Measurements from ENCODE around the gene TSKU.

TSKU gene

DNA sequence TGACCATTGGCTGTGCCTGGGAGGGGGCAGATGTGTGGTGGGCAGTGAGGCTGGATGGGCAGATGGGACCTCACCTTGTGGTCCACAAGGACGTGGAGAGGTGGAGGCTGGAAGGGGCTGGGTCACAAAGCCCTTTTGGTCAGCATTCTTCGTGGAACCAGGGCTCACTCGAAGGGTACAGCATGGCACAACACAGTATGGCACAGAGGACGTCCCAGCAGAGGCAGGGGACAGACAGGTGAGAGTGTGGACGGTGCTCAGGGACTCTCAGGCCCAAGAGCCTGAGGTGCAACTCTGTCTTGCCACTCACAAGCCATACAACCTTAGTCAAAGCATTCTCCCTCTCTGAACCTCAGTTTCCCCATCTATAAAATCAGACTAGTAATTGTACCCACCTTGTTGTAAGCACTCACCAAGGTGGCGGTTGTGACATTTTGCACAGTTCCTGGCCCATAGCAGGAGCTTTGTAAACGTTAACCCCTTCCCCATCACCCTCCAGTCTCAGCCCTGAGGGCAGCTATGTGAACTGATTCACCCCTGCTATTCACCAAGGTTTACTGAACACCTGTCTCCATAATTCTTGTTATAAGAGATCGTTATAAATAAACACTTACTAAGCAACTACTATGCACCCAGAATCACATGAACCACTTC is 11.6 kb upstream of the TSKU start:
- DNase-seq = no peak

GRCh38 chr11:76772100-76772782 is 10.9 kb upstream of the TSKU start:
- no peak for DNase-seq

GRCh38 chr11:76772783-76773106 is 10.4 kb upstream of the TSKU start:
- no peak for DNase-seq

DNA sequence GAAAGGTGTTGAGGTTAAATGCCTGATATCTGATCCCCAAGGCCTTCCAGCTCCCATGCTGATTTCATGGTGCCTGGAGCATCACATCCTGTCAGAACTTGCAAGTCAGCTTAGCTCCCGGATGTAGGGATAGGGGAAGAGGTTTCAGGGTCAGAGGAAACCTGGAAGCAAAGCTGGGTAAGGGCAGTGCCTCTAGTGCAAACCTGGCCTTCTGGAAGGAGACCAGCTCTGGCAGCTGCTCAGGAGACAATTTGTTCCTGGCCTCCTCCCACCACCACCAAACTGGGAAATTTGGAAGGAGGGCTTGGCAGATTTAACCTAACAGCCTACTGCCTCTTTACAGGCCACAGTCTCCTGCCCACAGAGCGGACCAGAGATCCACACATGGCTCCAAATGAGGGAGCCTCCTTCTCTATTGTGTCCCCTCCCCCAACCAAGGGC is 9.2 kb upstream of the TSKU start:
- peak; percentile 14 for DNase-seq

GRCh38 chr11:76776472-76776871 is 6.7 kb upstream of the TSKU start:
- no peak for DNase-seq

DNA sequence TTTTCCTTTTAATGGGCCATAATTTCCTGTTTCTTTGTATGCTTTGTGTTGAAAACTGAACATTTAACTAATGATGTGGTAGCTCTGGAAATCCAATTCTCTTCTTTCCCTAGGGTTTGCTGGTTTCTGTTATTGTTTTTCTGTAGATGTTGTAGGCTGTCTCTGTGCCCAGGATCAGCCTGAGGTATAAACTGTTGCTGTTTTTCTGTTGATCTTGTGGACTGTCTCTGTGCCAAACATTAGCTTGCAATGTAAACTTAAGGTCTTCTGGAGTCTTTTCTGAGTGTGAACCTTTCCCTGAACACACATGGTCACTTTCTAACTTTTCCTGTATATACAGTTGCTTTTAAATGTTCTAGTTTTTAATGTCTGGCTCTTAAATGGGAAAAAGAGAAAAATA is 5.9 kb upstream of the TSKU start:
- DNase-seq = no peak

GRCh38 chr11:76777876-76778275 is 5.3 kb upstream of the TSKU start:
- DNase-seq = no peak

DNA sequence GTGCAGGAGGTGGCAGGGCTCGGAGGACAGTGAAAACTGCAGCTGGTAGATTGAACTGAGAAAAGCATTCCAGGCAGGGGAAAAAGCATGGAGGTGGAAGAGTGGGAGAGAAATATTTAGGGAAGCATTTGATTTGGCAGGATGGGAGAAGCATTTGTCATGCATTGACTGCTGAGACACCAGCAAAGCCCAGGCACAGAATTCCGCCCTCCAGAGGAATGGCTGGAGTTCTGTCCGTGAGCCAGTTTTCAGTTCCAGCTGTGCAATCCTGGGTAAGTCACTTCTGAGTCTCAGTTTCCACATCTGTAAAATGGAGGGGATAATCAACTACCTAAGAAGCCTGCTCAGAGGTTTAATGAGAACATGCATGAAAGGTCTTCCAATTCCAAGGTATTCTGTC is 4.3 kb upstream of the TSKU start:
- DNase-seq = no peak

GRCh38 chr11:76781046-76781801 is 1.9 kb upstream of the TSKU start:
- no peak for DNase-seq

GRCh38 chr11:76781807-76782530 is 1.2 kb upstream of the TSKU start:
- DNase-seq = no peak

- peak; percentile 95 for DNase-seq
Observed at GRCh38 chr11:76782531-76783293, 444 bp upstream of the TSKU start.

DNA sequence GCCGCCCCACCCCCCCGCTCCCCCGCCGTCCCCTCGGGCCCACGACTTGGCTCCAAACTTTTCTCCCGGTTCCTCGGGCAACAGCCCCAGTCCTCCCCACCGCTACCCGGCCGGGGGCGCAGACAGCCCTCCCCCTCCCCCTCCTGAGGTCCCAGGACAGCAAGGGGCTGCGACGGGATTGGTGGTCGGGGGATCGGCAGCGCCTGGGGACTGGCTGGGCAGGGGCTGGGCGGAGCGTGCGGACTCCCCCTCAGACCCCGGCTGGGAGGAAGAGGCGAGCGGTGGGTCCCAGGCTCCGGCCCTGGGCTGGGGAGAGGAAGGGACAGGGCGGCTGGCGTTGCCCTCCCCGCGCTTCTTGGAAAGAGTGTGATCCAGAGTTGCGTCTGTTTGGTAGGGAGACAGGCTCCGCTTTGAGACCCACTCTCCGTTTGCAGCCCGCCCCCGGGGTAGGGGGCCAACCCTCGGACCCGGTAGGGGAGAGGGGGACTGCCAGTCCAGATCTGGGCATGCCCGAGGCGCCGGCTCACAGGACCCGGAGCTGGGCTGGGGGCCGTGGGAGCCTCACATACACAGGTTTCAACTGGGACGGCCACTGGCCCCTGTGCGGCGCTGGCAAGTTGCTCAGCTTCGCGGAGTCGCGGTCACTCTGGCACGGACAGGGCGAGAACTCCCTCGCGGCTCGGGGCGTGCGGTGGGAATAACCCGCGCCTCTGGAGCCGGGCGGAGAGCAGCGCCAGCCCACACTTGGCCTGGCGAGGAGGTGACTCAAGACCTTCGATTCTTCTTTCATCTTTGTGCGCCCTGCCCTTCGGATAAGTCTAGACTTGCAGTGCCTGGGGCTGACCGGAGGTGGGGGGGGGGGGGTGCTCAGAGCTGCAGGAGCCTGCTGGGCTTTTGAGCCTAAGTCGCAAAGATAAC is 999 bp downstream of the TSKU start:
- DNase-seq = no peak

DNA sequence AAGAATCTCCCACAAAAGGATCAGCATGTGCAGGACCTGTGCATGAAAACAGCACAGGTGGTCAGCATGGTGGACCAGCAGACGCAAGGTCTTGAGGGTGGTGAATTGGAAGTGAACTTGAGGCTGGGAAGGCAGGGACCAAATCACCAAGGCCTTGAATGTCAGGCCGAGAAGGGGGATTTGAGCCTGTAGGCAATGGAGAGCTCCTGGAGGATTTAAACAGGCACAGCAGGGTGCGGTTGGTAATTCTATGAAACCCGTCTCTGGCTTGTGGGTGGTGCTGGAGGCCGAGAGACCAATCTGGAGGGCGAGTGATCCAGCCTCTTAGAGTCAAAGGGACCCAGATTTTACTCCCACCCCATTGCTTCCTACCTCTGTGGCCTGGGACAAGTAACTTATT is 2.4 kb downstream of the TSKU start:
- no peak for DNase-seq

DNA sequence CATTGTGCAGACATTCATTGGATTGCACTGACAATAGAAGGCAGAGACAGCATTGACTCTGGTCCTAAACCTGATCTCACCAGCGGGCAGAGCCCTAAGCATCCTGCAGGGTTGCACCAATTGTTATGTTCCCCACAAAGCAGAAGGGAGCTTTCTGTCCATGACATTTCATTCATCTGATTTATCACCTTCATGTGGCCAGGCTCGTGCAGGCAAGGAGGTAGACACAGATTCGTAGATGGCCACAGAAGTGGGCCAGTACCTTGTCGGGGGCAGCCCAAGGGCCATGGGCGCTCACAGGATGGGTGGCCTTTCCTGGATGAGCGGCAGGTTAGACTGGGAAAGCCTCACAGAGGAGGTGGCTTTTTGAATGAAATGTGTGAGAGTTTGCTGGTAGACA is 2.9 kb downstream of the TSKU start:
- no peak for DNase-seq

DNA sequence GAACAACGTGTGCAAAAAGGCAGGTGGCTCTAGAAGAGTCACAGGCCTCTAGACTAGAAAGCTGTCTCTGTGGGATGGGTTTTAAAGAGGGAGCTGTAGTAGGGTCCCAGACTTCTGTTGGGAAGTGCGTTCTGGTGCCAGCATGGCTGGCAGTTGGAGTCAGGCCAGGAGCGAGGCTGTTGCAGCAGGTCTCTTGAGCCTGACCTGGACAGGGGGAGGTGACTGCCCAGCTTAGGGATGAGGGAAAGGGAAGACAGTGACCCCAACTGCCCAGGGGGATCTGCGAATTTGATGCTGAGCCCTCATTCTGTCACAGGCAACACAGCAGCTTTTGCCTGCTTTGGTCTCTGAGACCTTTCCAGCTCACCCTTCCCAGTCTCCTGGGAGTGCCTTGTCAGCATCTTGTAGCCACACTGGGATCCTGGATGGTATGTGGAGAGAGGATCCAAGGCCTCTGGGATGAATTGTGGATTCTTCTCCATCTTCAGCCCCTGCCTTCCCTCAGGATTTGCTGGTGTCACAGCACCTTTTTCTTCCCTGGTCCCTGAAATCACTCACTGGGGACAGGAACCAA is 3.4 kb downstream of the TSKU start:
- no peak for DNase-seq

GRCh38 chr11:76787271-76787670 is 4.1 kb downstream of the TSKU start:
- no peak for DNase-seq

GRCh38 chr11:76787911-76788596 is 4.9 kb downstream of the TSKU start:
- DNase-seq = no peak

- no peak for DNase-seq
Observed at GRCh38 chr11:76788661-76789442, 5.7 kb downstream of the TSKU start.

- DNase-seq = no peak
Observed at GRCh38 chr11:76789443-76789719, 6.2 kb downstream of the TSKU start.

GRCh38 chr11:76790251-76790650 is 7.1 kb downstream of the TSKU start:
- no peak for DNase-seq

All from DMS 273 treated with DMSO at 0.1 percent for 48 hours (cell line).